Stimulated activated CD4-positive, alpha-beta T cell treated with anti-CD3 and anti-CD28 coated beads, Interleukin-15, amount 100 ng/mL, for 24 hours (primary cell): ENCODE data around the gene CPNE2.
A peak's percentile ranks its signal among the peaks of the same experiment; 100 is the strongest.
"Not testable (repeated sequence)": the region's sequence is repeated elsewhere in the genome, so short reads cannot be mapped to it uniquely, and the experiment has no call there.

ENCODE experiments used
- DNase-seq: peaks from one replicate; pipeline ENCODE4 v3.0.0-alpha.2; 2020

Gene CPNE2

GRCh38 chr16:57069635-57070370, 22.6 kb upstream of the CPNE2 start:
- no peak for DNase-seq

GRCh38 chr16:57070424-57070823, 22.0 kb upstream of the CPNE2 start:
- no peak for DNase-seq

- DNase-seq, result not testable (repeated sequence)
Observed at GRCh38 chr16:57071081-57071732, 21.2 kb upstream of the CPNE2 start.

GRCh38 chr16:57071831-57072582, 20.4 kb upstream of the CPNE2 start:
- DNase-seq, result no peak

- DNase-seq, result no peak
Observed at GRCh38 chr16:57072616-57073275, 19.6 kb upstream of the CPNE2 start.

GRCh38 chr16:57077714-57078113, 14.7 kb upstream of the CPNE2 start:
- no peak for DNase-seq

- no peak for DNase-seq
Observed at GRCh38 chr16:57081744-57082143, 10.6 kb upstream of the CPNE2 start.

GRCh38 chr16:57082664-57083063, 9.7 kb upstream of the CPNE2 start:
- no peak for DNase-seq

GRCh38 chr16:57083485-57084126, 8.8 kb upstream of the CPNE2 start:
- no peak for DNase-seq

GRCh38 chr16:57084257-57084770, 8.1 kb upstream of the CPNE2 start:
- DNase-seq, result peak; percentile 75

GRCh38 chr16:57084996-57085395, 7.4 kb upstream of the CPNE2 start:
- DNase-seq, result no peak

GRCh38 chr16:57087003-57087402, 5.4 kb upstream of the CPNE2 start:
- no peak for DNase-seq

GRCh38 chr16:57089406-57089805, 3.0 kb upstream of the CPNE2 start:
- no peak for DNase-seq

GRCh38 chr16:57091200-57091974, 996 bp upstream of the CPNE2 start:
- no peak for DNase-seq

GRCh38 chr16:57092786-57093411, 516 bp downstream of the CPNE2 start:
- DNase-seq, result peak; percentile 62

GRCh38 chr16:57093666-57094564, 1.5 kb downstream of the CPNE2 start:
- no peak for DNase-seq

- DNase-seq, result no peak
Observed at GRCh38 chr16:57094911-57095310, 2.5 kb downstream of the CPNE2 start.

GRCh38 chr16:57096192-57096591, 3.8 kb downstream of the CPNE2 start:
- DNase-seq, result no peak

GRCh38 chr16:57096793-57097192, 4.4 kb downstream of the CPNE2 start:
- DNase-seq, result no peak

- no peak for DNase-seq
Observed at GRCh38 chr16:57098188-57098841, 5.9 kb downstream of the CPNE2 start.
